Fibroblast of lung (primary cell): ENCODE data around the gene FITM2.

Source experiments
- EZH2 ChIP-seq: IDR thresholded peaks from 2 replicates; pipeline ENCODE4 v1.5.1; 2012; ENCODE audit warnings: low read length, control low read depth, mild to moderate bottlenecking; ENCODE audit errors: missing control alignments
- TF ChIP-seq, protein P1 (sequence below), 2 donors: IDR thresholded peaks in 1 of 2; conservative IDR thresholded peaks in 1 of 2; 1 replicate in 1 of 2; 2 replicates in 1 of 2; pipeline ENCODE4 v1.5.1; 2011 to 2012; ENCODE audit warnings: low read length in 2 of 2, control low read depth in 1 of 2, inconsistent platforms in 1 of 2, low read depth in 1 of 2, mild to moderate bottlenecking in 1 of 2

DNA sequence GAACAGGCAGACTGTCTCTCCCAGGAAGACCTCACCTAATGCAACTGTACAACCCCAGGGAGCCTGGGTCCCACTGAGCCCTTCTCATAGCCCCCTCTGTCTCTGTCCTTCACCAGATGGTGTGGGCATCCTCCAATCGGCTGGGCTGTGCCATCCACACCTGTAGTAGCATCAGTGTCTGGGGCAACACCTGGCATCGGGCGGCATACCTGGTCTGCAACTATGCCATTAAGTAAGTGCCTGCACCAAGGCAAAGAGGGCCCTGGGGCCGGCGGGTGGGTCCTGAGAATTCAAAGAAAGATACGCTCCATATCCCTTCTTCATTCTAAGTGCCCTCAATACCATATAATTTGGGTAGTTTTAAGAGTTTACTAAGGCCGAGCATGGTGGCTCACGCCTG, 34.1 kb upstream of the FITM2 start:
- TF ChIP-seq, protein P1, sequence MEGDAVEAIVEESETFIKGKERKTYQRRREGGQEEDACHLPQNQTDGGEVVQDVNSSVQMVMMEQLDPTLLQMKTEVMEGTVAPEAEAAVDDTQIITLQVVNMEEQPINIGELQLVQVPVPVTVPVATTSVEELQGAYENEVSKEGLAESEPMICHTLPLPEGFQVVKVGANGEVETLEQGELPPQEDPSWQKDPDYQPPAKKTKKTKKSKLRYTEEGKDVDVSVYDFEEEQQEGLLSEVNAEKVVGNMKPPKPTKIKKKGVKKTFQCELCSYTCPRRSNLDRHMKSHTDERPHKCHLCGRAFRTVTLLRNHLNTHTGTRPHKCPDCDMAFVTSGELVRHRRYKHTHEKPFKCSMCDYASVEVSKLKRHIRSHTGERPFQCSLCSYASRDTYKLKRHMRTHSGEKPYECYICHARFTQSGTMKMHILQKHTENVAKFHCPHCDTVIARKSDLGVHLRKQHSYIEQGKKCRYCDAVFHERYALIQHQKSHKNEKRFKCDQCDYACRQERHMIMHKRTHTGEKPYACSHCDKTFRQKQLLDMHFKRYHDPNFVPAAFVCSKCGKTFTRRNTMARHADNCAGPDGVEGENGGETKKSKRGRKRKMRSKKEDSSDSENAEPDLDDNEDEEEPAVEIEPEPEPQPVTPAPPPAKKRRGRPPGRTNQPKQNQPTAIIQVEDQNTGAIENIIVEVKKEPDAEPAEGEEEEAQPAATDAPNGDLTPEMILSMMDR (conservative IDR thresholded peaks at IDR 0.05 in 1 of 2, IDR thresholded peaks at IDR 0.05 in 1 of 2; ENCODE audit: low read depth in 1 of 2, low read length in 2 of 2): no peak
- TF ChIP-seq EZH2: no peak
